Mesendoderm (in vitro differentiated cells): ENCODE results near the gene IFT22.
A peak's percentile ranks its signal among the peaks of the same experiment; 100 is the strongest.

ENCODE experiments used
- DNase-seq: peaks from one replicate; pipeline ENCODE4 v3.0.0; 2013
- H2AK5ac ChIP-seq: 2 replicates; pipeline ENCODE4 v1.6.1; 2013; ENCODE audit warnings: low read length, inconsistent platforms
- H2BK120ac ChIP-seq: 2 replicates; pipeline ENCODE4 v1.6.1; 2013; ENCODE audit warnings: low read depth, mild to moderate bottlenecking, low read length, moderate library complexity, mixed read lengths
- H2BK15ac ChIP-seq: replicated peaks from 2 replicates; pipeline ENCODE4 v1.6.1; 2013; ENCODE audit warnings: low read depth, mild to moderate bottlenecking, moderate library complexity
- H2BK5ac ChIP-seq: 2 replicates; pipeline ENCODE4 v1.6.1; 2013; ENCODE audit warnings: low read length, inconsistent platforms
- H3K18ac ChIP-seq: 2 replicates; pipeline ENCODE4 v1.6.1; 2013; ENCODE audit warnings: mild to moderate bottlenecking, low read length, mixed read lengths
- H3K23ac ChIP-seq: one replicate; pipeline ENCODE4 v1.6.1; 2013; ENCODE audit warnings: low read length
- H3K27ac ChIP-seq: 2 replicates; pipeline ENCODE4 v1.5.1; 2013; ENCODE audit warnings: low read depth, mild to moderate bottlenecking, inconsistent platforms, low read length, moderate library complexity
- H3K27me3 ChIP-seq: 2 replicates; pipeline ENCODE4 v1.6.1; 2013; ENCODE audit warnings: low read length, control low read depth, mild to moderate bottlenecking, inconsistent platforms; ENCODE audit not compliant: insufficient read depth, poor library complexity
- H3K36me3 ChIP-seq: 2 replicates; pipeline ENCODE4 v1.6.1; 2013; ENCODE audit warnings: low read length, inconsistent platforms; ENCODE audit not compliant: control insufficient read depth, insufficient read depth
- H3K4ac ChIP-seq: one replicate; pipeline ENCODE4 v1.6.1; 2013; ENCODE audit warnings: low read depth, mild to moderate bottlenecking, low read length, moderate library complexity
- H3K4me1 ChIP-seq: 2 replicates; pipeline ENCODE4 v1.6.1; 2013; ENCODE audit warnings: low read depth, low read length, inconsistent platforms; ENCODE audit not compliant: control insufficient read depth
- H3K4me2 ChIP-seq: 2 replicates; pipeline ENCODE4 v1.6.1; 2013; ENCODE audit warnings: low read length
- H3K4me3 ChIP-seq: 2 replicates; pipeline ENCODE4 v1.5.1; 2013; ENCODE audit warnings: mild to moderate bottlenecking, low read length
- H3K56ac ChIP-seq: one replicate; pipeline ENCODE4 v1.6.1; 2013; ENCODE audit warnings: low read length
- H3K79me1 ChIP-seq: 2 replicates; pipeline ENCODE4 v1.6.1; 2013; ENCODE audit warnings: low read length, inconsistent platforms
- H3K79me2 ChIP-seq: 2 replicates; pipeline ENCODE4 v1.6.1; 2013; ENCODE audit warnings: mild to moderate bottlenecking, low read length; ENCODE audit not compliant: control insufficient read depth, insufficient read depth
- H3K9ac ChIP-seq: 2 replicates; pipeline ENCODE4 v1.6.1; 2013; ENCODE audit warnings: low read length, inconsistent platforms
- H4K5ac ChIP-seq: one replicate; pipeline ENCODE4 v1.6.1; 2013; ENCODE audit warnings: low read length
- H4K8ac ChIP-seq: one replicate; pipeline ENCODE4 v1.6.1; 2013; ENCODE audit warnings: low read depth, mild to moderate bottlenecking, control low read depth, low read length, moderate library complexity
- WGBS: extraction: QIAGEN DNeasy Blood & Tissue Kit; methylation state at CpG from one replicate; pipeline ENCODE4 v1.1.7; 2013; ENCODE audit warnings: low lambda C conversion rate, missing lambda C conversion rate; ENCODE audit not compliant: insufficient coverage; ENCODE audit errors: extremely low coverage; 5-methylcytosine and 5-hydroxymethylcytosine counted together

Gene IFT22

DNA sequence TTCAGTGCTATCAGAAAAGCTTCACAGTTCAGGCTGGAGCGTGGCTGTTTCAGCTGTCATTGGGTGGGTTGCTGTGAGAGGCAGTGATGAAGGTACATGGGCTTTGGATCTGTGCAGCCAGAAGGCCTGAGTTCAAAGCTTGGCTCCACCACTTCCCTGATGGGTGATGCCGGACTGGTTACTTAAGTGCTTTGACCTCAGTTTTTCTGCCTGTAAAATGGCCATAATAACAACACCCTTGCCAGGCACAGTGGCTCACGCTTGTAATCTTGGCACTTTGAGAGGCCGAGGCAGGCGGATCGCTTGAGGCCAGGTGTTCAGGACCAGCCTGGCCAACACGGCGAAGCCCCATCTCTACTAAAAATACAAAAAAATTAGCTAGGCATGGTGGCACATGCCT, 10.4 kb upstream of the IFT22 start:
- no peak for DNase-seq
- no peak overlapping the region for H3K18ac ChIP-seq
- H3K27me3 ChIP-seq: no peaks in the 10 kb centered on the region
- H4K8ac ChIP-seq: no peak overlapping the region
- no peak overlapping the region for H3K23ac ChIP-seq
- H3K36me3 ChIP-seq: no peaks in the 10 kb centered on the region
- H3K79me1 ChIP-seq: no peaks in the 10 kb centered on the region
- H3K4ac ChIP-seq: no peak overlapping the region
- H2BK5ac ChIP-seq: no peak overlapping the region
- H3K4me3 ChIP-seq: no peak overlapping the region
- WGBS: no CpG with 5 or more reads among the region's 8 CpGs
- H2BK120ac ChIP-seq: no peak overlapping the region
- no peaks in the 10 kb centered on the region for H3K79me2 ChIP-seq
- no peak overlapping the region for H3K27ac ChIP-seq
- no peak overlapping the region for H3K9ac ChIP-seq
- H3K4me2 ChIP-seq: no peak overlapping the region
- H4K5ac ChIP-seq: no peak overlapping the region
- no peak overlapping the region for H3K56ac ChIP-seq
- H2BK15ac ChIP-seq: no peak overlapping the region
- H2AK5ac ChIP-seq: no peak overlapping the region
- no peaks in the 10 kb centered on the region for H3K4me1 ChIP-seq

DNA sequence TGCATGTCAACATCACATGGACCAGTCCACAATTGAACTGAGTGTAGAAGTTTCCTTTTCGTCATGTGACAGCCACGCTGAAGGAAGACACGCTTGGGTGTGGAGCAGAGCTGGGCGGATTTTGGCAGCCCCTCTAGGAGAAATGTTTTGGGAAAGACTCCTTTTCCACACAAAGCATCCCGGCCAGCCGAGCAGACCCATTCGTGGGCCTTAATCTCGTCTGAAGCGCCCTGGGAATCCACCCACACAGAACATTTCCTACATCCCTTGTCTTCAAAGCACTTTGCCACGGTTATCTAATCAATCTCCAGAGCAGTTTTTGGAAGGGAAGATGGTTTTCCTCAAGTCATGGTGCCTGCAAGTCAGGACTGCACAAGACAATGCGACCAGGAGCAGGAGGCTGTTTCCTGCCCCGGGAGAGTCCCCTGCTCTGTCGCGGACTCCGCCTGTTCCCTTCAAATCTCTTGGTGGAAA, 8.4 kb upstream of the IFT22 start:
- H3K4ac ChIP-seq: no peak overlapping the region
- no peak overlapping the region for H2BK120ac ChIP-seq
- H3K4me1 ChIP-seq: no peaks in the 10 kb centered on the region
- no peak overlapping the region for H2AK5ac ChIP-seq
- no peaks in the 10 kb centered on the region for H3K27me3 ChIP-seq
- no peak overlapping the region for H4K8ac ChIP-seq
- H3K27ac ChIP-seq: no peak overlapping the region
- no peaks in the 10 kb centered on the region for H3K36me3 ChIP-seq
- no peak overlapping the region for H3K18ac ChIP-seq
- H3K23ac ChIP-seq: no peak overlapping the region
- no peak overlapping the region for H2BK5ac ChIP-seq
- H3K56ac ChIP-seq: no peak overlapping the region
- H3K79me1 ChIP-seq: no peaks in the 10 kb centered on the region
- no CpG with 5 or more reads among the region's 15 CpGs for WGBS
- DNase-seq: peak; percentile 22
- H3K9ac ChIP-seq: no peak overlapping the region
- no peak overlapping the region for H3K4me2 ChIP-seq
- H2BK15ac ChIP-seq: no peak overlapping the region
- no peak overlapping the region for H3K4me3 ChIP-seq
- H4K5ac ChIP-seq: no peak overlapping the region
- H3K79me2 ChIP-seq: no peaks in the 10 kb centered on the region

DNA sequence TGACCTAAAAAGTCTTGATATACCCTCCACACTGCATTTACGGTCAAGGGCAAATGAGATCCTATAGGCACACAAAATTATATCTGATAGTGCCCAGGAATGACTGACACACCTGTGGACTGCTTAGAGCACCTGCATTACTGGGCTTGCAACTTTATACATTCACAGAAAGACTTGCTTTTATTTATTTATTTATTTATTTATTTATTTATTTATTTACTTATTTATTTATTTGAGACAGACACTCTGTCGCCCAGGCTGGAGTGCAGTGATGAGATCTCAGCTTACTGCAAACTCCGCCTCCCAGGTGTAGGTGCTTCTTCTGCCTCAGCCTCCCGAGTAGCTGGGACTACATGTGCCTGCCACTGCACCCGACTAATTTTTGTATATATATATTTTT, 6.5 kb upstream of the IFT22 start:
- Histone ChIP-seq H3K9ac (no peak overlapping the region), H3K36me3 (no peaks in the 10 kb centered on the region), H2AK5ac (no peak overlapping the region), H3K56ac (no peak overlapping the region), H3K79me2 (no peaks in the 10 kb centered on the region), H4K8ac (no peak overlapping the region), H3K4me2 (no peak overlapping the region), H3K27ac (no peak overlapping the region), H4K5ac (no peak overlapping the region), H3K4me1 (no peaks in the 10 kb centered on the region), H3K4ac (no peak overlapping the region), H3K27me3 (no peaks in the 10 kb centered on the region), H2BK5ac (no peak overlapping the region), H3K23ac (no peak overlapping the region), H3K18ac (no peak overlapping the region), H3K4me3 (no peak overlapping the region), H3K79me1 (no peaks in the 10 kb centered on the region), H2BK120ac (no peak overlapping the region), H2BK15ac (no peak overlapping the region)
- DNase-seq: no peak
- no CpG with 5 or more reads among the region's 5 CpGs for WGBS

DNA sequence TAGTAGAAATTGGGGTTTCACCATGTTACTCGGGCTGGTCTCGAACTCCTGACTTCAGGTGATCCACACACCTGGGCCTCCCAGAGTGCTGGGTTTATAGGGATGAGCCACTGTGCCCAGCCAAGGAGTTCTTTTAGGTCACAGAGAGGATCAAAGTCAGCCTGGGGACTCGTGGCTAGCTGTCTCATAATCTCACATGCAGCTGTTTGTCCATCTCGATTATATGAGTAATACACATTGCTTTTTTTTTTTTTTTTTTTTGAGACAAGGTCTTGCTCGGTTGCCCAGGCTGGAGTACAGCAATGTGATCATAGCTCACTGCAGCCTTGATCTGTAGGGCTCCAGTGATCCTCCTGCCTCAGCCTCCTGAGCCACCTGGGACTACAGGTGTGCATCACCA, 2.2 kb downstream of the IFT22 start:
- H3K79me1 ChIP-seq: peaks cover 2% of the 10 kb centered on the region
- H2BK5ac ChIP-seq: no peak overlapping the region
- H2BK15ac ChIP-seq: no peak overlapping the region
- H4K8ac ChIP-seq: no peak overlapping the region
- H3K27ac ChIP-seq: no peak overlapping the region
- no peak overlapping the region for H2BK120ac ChIP-seq
- no peak overlapping the region for H3K4ac ChIP-seq
- no peak overlapping the region for H4K5ac ChIP-seq
- H3K23ac ChIP-seq: no peak overlapping the region
- no peak overlapping the region for H3K4me3 ChIP-seq
- no CpG with 5 or more reads among the region's 5 CpGs for WGBS
- no peak overlapping the region for H3K9ac ChIP-seq
- DNase-seq: no peak
- no peak overlapping the region for H3K56ac ChIP-seq
- H2AK5ac ChIP-seq: no peak overlapping the region
- H3K36me3 ChIP-seq: no peaks in the 10 kb centered on the region
- no peaks in the 10 kb centered on the region for H3K79me2 ChIP-seq
- H3K18ac ChIP-seq: no peak overlapping the region
- no peaks in the 10 kb centered on the region for H3K4me1 ChIP-seq
- no peak overlapping the region for H3K4me2 ChIP-seq
- no peaks in the 10 kb centered on the region for H3K27me3 ChIP-seq

DNA sequence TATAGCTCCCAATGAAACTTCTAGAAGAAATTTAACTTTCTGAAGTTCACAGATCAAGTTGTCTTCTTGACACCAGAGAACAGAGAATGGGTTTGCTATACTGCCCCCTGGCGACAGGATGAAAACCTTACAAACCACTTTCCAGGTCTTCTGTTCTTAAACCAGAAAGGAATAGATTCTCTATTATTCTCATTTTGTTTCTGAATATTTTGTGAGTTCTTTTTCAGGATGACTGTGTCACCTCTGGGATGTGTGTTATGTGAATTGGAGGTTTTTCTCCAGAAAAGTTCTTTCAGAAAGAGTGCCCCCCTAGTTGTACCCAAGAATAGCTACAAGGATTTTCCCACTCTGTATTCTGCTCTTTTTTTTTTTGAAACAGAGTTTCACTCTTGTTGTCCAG, 6.3 kb downstream of the IFT22 start:
- no peak overlapping the region for H2BK5ac ChIP-seq
- no peak overlapping the region for H4K8ac ChIP-seq
- no peak overlapping the region for H3K23ac ChIP-seq
- H2BK120ac ChIP-seq: no peak overlapping the region
- H3K18ac ChIP-seq: no peak overlapping the region
- no peak overlapping the region for H3K27ac ChIP-seq
- no peak overlapping the region for H3K9ac ChIP-seq
- no peak overlapping the region for H3K56ac ChIP-seq
- H3K79me1 ChIP-seq: peaks cover under 1% of the 10 kb centered on the region
- H3K4me1 ChIP-seq: no peaks in the 10 kb centered on the region
- WGBS: no CpG with 5 or more reads among the region's 1 CpG
- no peak overlapping the region for H2AK5ac ChIP-seq
- peaks cover under 1% of the 10 kb centered on the region for H3K79me2 ChIP-seq
- no peak overlapping the region for H2BK15ac ChIP-seq
- DNase-seq: peak; percentile 79
- H4K5ac ChIP-seq: no peak overlapping the region
- no peak overlapping the region for H3K4ac ChIP-seq
- no peak overlapping the region for H3K4me3 ChIP-seq
- H3K27me3 ChIP-seq: no peaks in the 10 kb centered on the region
- H3K36me3 ChIP-seq: peaks cover under 1% of the 10 kb centered on the region
- H3K4me2 ChIP-seq: no peak overlapping the region
